AG08395 (cell line): ENCODE results near the gene LRCH4.
"Not testable (repeated sequence)": the region's sequence is repeated elsewhere in the genome, so short reads cannot be mapped to it uniquely, and the experiment has no call there.

Experiments
- DNase-seq: peaks from one replicate; pipeline ENCODE4 v3.0.0; 2012; ENCODE audit warnings: mixed read lengths, low spot score

LRCH4 gene

GRCh38 chr7:100567751-100568175 is 18.2 kb downstream of the LRCH4 start:
- no peak for DNase-seq

GRCh38 chr7:100567031-100567730 is 18.7 kb downstream of the LRCH4 start:
- DNase-seq, result no peak

GRCh38 chr7:100566018-100566531 is 19.9 kb downstream of the LRCH4 start:
- no peak for DNase-seq

- DNase-seq, result no peak
Measured at GRCh38 chr7:100565133-100565571, 20.8 kb downstream of the LRCH4 start.

- not testable (repeated sequence) for DNase-seq
Measured at GRCh38 chr7:100564405-100564804, 21.5 kb downstream of the LRCH4 start.

- DNase-seq, result peak; percentile 90
Measured at GRCh38 chr7:100563809-100564400, 22.0 kb downstream of the LRCH4 start.

- DNase-seq, result no peak
Measured at GRCh38 chr7:100563100-100563564, 22.8 kb downstream of the LRCH4 start.

GRCh38 chr7:100562195-100563099 is 23.5 kb downstream of the LRCH4 start:
- no peak for DNase-seq

- DNase-seq, result no peak
Measured at GRCh38 chr7:100561491-100562194, 24.3 kb downstream of the LRCH4 start.

- DNase-seq, result no peak
Measured at GRCh38 chr7:100559127-100559526, 26.8 kb downstream of the LRCH4 start.

- peak; percentile 75 for DNase-seq
Measured at GRCh38 chr7:100556541-100556940, 29.4 kb downstream of the LRCH4 start.

- DNase-seq, result no peak
Measured at GRCh38 chr7:100555701-100556100, 30.2 kb downstream of the LRCH4 start.

- DNase-seq, result no peak
Measured at GRCh38 chr7:100553032-100553431, 32.9 kb downstream of the LRCH4 start.

GRCh38 chr7:100552532-100552931 is 33.4 kb downstream of the LRCH4 start:
- no peak for DNase-seq

- DNase-seq, result not testable (repeated sequence)
Measured at GRCh38 chr7:100548446-100548845, 37.5 kb downstream of the LRCH4 start.

- no peak for DNase-seq
Measured at GRCh38 chr7:100547872-100548271, 38.1 kb downstream of the LRCH4 start.

- DNase-seq, result no peak
Measured at GRCh38 chr7:100546926-100547800, 38.8 kb downstream of the LRCH4 start.

GRCh38 chr7:100546129-100546925 is 39.6 kb downstream of the LRCH4 start:
- no peak for DNase-seq

- peak; percentile 79 for DNase-seq
Measured at GRCh38 chr7:100545360-100546128, 40.4 kb downstream of the LRCH4 start.
